Right lobe of liver (tissue), 4 donors: ENCODE results near the gene OXA1L.

ENCODE experiments used
- POLR2A ChIP-seq: fragments of 450-650 bp; IDR thresholded peaks from one replicate; pipeline ENCODE4 v1.6.1; 2017; ENCODE audit warnings: antibody characterized with exemption, mild to moderate bottlenecking
- TF ChIP-seq, protein P1 (sequence below), 4 donors: fragments of 200-600 bp in 3 of 4; fragments of 450-650 bp in 1 of 4; IDR thresholded peaks; one replicate each; pipeline versions ENCODE4 v1.5.1 to v1.8.0; 2016 to 2022; ENCODE audit warnings: antibody characterized with exemption in 4 of 4, mild to moderate bottlenecking in 2 of 4
- donor health status: DM: no; HTN: no; CAD: no.
- donor health status: DM: no; HTN: no; CAD: no.
- donor health status: DM: no; HTN: yes; CAD: no.

DNA sequence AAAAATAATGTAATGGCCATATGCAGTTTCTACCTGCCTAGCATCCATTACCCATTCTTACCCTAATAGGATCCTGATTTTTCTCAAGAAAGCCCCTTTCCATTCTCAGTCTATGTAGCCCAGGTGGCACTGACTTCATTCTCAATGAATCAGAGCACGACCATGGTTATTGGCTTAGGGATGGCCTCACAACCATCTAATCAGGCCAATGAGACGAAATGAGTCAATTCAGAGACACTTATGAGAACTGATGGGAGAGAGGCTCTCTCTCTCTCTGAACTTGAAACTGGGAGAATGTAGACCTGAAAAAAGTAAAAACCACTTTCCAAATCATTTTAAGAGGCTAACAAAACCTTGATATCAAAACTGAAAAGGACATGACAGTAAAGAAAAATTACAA, 45.3 kb upstream of the OXA1L start:
- TF ChIP-seq, protein P1, sequence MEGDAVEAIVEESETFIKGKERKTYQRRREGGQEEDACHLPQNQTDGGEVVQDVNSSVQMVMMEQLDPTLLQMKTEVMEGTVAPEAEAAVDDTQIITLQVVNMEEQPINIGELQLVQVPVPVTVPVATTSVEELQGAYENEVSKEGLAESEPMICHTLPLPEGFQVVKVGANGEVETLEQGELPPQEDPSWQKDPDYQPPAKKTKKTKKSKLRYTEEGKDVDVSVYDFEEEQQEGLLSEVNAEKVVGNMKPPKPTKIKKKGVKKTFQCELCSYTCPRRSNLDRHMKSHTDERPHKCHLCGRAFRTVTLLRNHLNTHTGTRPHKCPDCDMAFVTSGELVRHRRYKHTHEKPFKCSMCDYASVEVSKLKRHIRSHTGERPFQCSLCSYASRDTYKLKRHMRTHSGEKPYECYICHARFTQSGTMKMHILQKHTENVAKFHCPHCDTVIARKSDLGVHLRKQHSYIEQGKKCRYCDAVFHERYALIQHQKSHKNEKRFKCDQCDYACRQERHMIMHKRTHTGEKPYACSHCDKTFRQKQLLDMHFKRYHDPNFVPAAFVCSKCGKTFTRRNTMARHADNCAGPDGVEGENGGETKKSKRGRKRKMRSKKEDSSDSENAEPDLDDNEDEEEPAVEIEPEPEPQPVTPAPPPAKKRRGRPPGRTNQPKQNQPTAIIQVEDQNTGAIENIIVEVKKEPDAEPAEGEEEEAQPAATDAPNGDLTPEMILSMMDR (IDR thresholded peaks at IDR 0.05): no peak
- TF ChIP-seq POLR2A: no peak
